ACC112 (cell line): Measurements from ENCODE around the gene ZNF618.

Source experiments
- H2AFZ ChIP-seq: fragments of 200-600 bp; sonication (generic); one replicate; pipeline ENCODE4 v1.6.0; 2017; ENCODE audit warnings: antibody characterized with exemption, low read length; ENCODE audit not compliant: unreplicated experiment
- H3K27ac ChIP-seq: fragments of 200-600 bp; sonication (generic); 2 replicates; pipeline ENCODE4 v1.5.1; 2014; ENCODE audit warnings: low read depth, mild to moderate bottlenecking, antibody characterized with exemption, low read length, moderate library complexity
- H3K27me3 ChIP-seq: fragments of 200-600 bp; sonication (generic); 2 replicates; pipeline ENCODE4 v1.6.1; 2014; ENCODE audit warnings: mild to moderate bottlenecking, antibody characterized with exemption, low read length, moderate library complexity, mixed read lengths; ENCODE audit not compliant: insufficient read depth
- H3K36me3 ChIP-seq: fragments of 200-600 bp; sonication (generic); 2 replicates; pipeline ENCODE4 v1.6.1; 2016; ENCODE audit warnings: mild to moderate bottlenecking, antibody characterized with exemption, low read length, moderate library complexity, mixed read lengths; ENCODE audit not compliant: insufficient read depth
- H3K4me1 ChIP-seq: fragments of 200-600 bp; sonication (generic); one replicate; pipeline ENCODE4 v1.6.1; 2016; ENCODE audit warnings: low read length, mixed read lengths; ENCODE audit not compliant: insufficient read depth, unreplicated experiment, control insufficient read depth
- H3K4me3 ChIP-seq: fragments of 200-600 bp; sonication (generic); 2 replicates; pipeline ENCODE4 v1.5.1; 2014; ENCODE audit warnings: mild to moderate bottlenecking, low read depth, low read length
- H3K79me2 ChIP-seq: fragments of 200-600 bp; sonication (generic); one replicate; pipeline ENCODE4 v1.6.0; 2016; ENCODE audit warnings: low read length; ENCODE audit not compliant: control insufficient read depth, unreplicated experiment, insufficient read depth

Gene ZNF618

DNA sequence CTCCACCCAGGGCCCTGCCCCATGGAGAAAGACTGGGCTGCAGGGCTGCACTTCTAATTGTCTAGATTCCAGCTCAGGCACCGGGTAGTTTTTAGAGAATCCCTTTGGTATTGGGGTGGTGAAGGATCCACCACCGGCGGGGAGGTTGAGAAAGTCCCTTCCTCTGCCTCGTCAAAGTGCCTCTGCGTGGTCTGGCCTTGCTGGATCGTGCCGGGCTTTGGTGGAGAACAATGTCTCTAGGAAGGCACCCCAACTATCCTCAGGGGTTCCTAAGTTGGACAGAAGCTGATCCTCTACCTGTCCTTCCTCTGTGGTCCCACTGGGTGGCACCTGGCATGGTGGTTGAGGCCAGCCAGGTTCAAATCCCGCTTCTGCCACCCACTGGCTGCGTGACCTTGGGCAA is 209.3 kb downstream of the ZNF618 start:
- H3K4me3 ChIP-seq: no peak overlapping the region
- no peaks in the 10 kb centered on the region for H3K79me2 ChIP-seq
- H3K36me3 ChIP-seq: no peaks in the 10 kb centered on the region
- no peak overlapping the region for H2AFZ ChIP-seq
- no peak overlapping the region for H3K27ac ChIP-seq
- no peaks in the 10 kb centered on the region for H3K27me3 ChIP-seq
- H3K4me1 ChIP-seq: no peaks in the 10 kb centered on the region

DNA sequence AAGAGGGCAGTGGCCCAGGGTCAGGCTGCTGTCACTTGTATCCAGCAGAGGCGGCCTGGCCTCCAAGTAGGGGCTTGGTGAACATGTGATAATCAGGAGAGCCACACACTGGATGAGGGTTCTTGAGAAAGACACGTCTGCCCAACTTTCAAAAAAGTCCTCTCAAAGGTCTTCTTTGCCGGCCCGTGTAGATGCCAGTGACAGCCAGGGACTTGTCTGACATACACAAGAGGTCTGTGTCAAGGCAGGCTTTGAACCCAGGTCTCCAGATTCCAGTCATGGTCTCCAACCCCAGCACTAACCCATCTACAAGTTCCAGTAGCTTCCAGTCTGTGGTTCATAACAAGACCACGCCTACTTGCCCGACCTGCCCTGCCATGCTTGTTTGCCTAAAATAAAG is 209.9 kb downstream of the ZNF618 start:
- no peak overlapping the region for H2AFZ ChIP-seq
- H3K4me3 ChIP-seq: no peak overlapping the region
- no peaks in the 10 kb centered on the region for H3K27me3 ChIP-seq
- H3K4me1 ChIP-seq: no peaks in the 10 kb centered on the region
- H3K27ac ChIP-seq: no peak overlapping the region
- H3K36me3 ChIP-seq: no peaks in the 10 kb centered on the region
- H3K79me2 ChIP-seq: no peaks in the 10 kb centered on the region

DNA sequence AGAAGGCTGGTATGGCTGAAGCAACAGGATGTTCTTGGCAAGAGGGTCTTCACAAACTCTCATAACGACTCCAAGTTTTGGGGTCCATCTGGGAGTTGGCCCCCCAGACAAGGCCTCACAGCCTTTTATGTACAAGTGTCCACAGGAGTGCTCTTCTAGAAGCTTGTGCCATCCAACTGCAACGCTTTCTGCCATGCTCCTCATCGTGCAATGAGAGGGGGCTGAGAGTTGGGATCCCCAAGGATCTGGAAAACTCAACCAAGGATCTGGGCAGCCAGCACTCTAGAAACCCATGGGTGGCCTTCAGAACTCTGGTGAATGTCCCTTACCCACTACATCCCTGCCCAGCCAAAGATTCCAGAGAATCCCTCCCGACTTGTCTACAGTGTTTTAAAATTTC is 210.5 kb downstream of the ZNF618 start:
- Histone ChIP-seq H3K27ac (no peak overlapping the region), H3K4me1 (no peaks in the 10 kb centered on the region), H2AFZ (no peak overlapping the region), H3K79me2 (no peaks in the 10 kb centered on the region), H3K27me3 (no peaks in the 10 kb centered on the region), H3K36me3 (no peaks in the 10 kb centered on the region), H3K4me3 (no peak overlapping the region)

GRCh38 chr9:114087721-114088120 is 211.6 kb downstream of the ZNF618 start:
- Histone ChIP-seq H3K4me3 (no peak overlapping the region), H3K27ac (no peak overlapping the region), H2AFZ (no peak overlapping the region)

GRCh38 chr9:114088571-114089170 is 212.6 kb downstream of the ZNF618 start:
- Histone ChIP-seq H3K27me3 (no peaks in the 10 kb centered on the region), H2AFZ (no peak overlapping the region), H3K4me1 (no peaks in the 10 kb centered on the region), H3K27ac (no peak overlapping the region), H3K36me3 (no peaks in the 10 kb centered on the region), H3K79me2 (no peaks in the 10 kb centered on the region), H3K4me3 (no peak overlapping the region)

More at GRCh38 chr9:114087721-114088120, 211.6 kb downstream of the ZNF618 start:
- Histone ChIP-seq H3K79me2 (no peaks in the 10 kb centered on the region), H3K36me3 (no peaks in the 10 kb centered on the region), H3K4me1 (no peaks in the 10 kb centered on the region), H3K27me3 (no peaks in the 10 kb centered on the region)

GRCh38 chr9:114089206-114089840 is 213.2 kb downstream of the ZNF618 start:
- Histone ChIP-seq H3K27me3 (no peaks in the 10 kb centered on the region), H3K79me2 (no peaks in the 10 kb centered on the region), H3K27ac (no peak overlapping the region), H2AFZ (no peak overlapping the region), H3K4me3 (no peak overlapping the region), H3K36me3 (no peaks in the 10 kb centered on the region), H3K4me1 (no peaks in the 10 kb centered on the region)

GRCh38 chr9:114090798-114091197 is 214.7 kb downstream of the ZNF618 start:
- no peaks in the 10 kb centered on the region for H3K79me2 ChIP-seq
- H3K27me3 ChIP-seq: no peaks in the 10 kb centered on the region
- H3K36me3 ChIP-seq: no peaks in the 10 kb centered on the region
- no peak overlapping the region for H3K27ac ChIP-seq
- no peaks in the 10 kb centered on the region for H3K4me1 ChIP-seq
- H2AFZ ChIP-seq: no peak overlapping the region
- no peak overlapping the region for H3K4me3 ChIP-seq

GRCh38 chr9:114091711-114092110 is 215.6 kb downstream of the ZNF618 start:
- Histone ChIP-seq H3K27me3 (no peaks in the 10 kb centered on the region), H2AFZ (no peak overlapping the region), H3K79me2 (no peaks in the 10 kb centered on the region), H3K27ac (no peak overlapping the region), H3K4me3 (no peak overlapping the region), H3K4me1 (no peaks in the 10 kb centered on the region), H3K36me3 (no peaks in the 10 kb centered on the region)

GRCh38 chr9:114092336-114092735 is 216.2 kb downstream of the ZNF618 start:
- H3K4me3 ChIP-seq: no peak overlapping the region
- H3K36me3 ChIP-seq: no peaks in the 10 kb centered on the region
- no peaks in the 10 kb centered on the region for H3K79me2 ChIP-seq
- H3K4me1 ChIP-seq: no peaks in the 10 kb centered on the region
- no peak overlapping the region for H3K27ac ChIP-seq
- no peak overlapping the region for H2AFZ ChIP-seq
- H3K27me3 ChIP-seq: 0 out of 2 replicates have a peak, but pooled peaks cover 3% of the 10 kb centered on the region

DNA sequence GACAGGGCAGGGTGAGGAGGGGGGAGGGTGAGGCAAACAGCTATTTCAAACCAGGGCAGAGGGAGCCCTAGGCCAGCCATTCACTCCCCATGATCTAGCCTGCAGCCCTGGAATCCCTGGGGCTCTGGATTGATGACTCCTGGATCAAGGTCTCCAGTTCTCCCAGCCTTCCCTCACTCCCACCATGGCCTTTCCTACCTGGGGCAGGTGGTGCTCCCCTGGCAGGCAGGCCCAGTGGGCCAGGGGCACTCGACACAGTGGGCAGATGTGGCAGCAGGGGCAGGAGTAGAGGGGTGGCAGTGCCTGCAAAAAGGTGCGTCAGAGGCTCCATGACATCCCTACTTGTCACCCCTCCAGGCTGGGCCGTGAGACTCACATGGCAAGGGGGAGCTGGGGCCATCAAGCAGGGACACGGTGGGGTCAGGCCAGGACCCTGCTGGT is 216.9 kb downstream of the ZNF618 start:
- no peak overlapping the region for H2AFZ ChIP-seq
- H3K27ac ChIP-seq: no peak overlapping the region
- H3K79me2 ChIP-seq: no peaks in the 10 kb centered on the region
- H3K4me3 ChIP-seq: no peak overlapping the region
- peaks cover 10% of the 10 kb centered on the region; the same call in 1 of the 2 replicates for H3K27me3 ChIP-seq
- no peaks in the 10 kb centered on the region for H3K36me3 ChIP-seq
- no peaks in the 10 kb centered on the region for H3K4me1 ChIP-seq
